Nephron (organoid): ENCODE measurements around the gene EHD4.

Source experiments
- H3K27ac Mint-ChIP-seq, 3 experiments: 2 replicates each; pipeline ENCODE4 v1.8.0; 2020; ENCODE audit warnings: mixed read lengths in 3 of 3, mild to moderate bottlenecking in 2 of 3, moderate library complexity in 1 of 3
- H3K27me3 Mint-ChIP-seq: 2 replicates; pipeline ENCODE4 v1.8.0; 2021; ENCODE audit warnings: low read depth, mild to moderate bottlenecking, moderate library complexity, mixed read lengths
- H3K36me3 Mint-ChIP-seq: 2 replicates; pipeline ENCODE4 v1.8.0; 2020; ENCODE audit warnings: low read depth, mixed read lengths
- H3K4me1 Mint-ChIP-seq: 2 replicates; pipeline ENCODE4 v1.8.0; 2020; ENCODE audit warnings: mixed read lengths
- H3K4me3 Mint-ChIP-seq, 3 experiments: 2 replicates each; pipeline ENCODE4 v1.8.0; 2020; ENCODE audit warnings: mild to moderate bottlenecking in 3 of 3, mixed read lengths in 3 of 3, moderate library complexity in 2 of 3
- H3K9me3 Mint-ChIP-seq: 2 replicates; pipeline ENCODE4 v1.8.0; 2020; ENCODE audit warnings: mixed read lengths
- CTCF ChIP-seq, 3 experiments: fragments of 200-600 bp; sonication (generic); IDR thresholded peaks; one replicate each; pipeline ENCODE4 v1.5.0; 2021; ENCODE audit warnings: antibody characterized with exemption in 3 of 3; ENCODE audit not compliant: unreplicated experiment in 3 of 3

Gene EHD4

DNA sequence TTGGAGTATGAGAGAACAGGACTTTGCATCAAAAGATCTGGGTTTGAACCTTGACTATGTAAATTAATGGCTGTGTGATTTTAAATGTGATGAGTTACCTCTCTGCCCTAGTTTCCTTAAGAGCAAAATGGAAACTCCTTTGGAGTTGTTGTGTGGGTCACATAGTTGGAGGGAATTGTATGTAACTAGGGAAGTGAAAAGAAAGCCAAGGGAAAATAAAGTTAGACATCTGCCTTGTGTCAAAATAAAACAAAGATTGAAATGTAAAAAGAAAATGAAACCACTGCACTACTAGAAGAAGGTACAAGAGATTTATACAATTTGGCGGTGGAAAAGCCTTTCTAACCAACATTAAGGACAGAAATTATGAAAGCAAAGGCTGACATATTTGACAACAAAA is 1.7 kb upstream of the EHD4 start:
- peaks cover 14% of the 10 kb centered on the region for H3K4me1 Mint-ChIP-seq
- peak overlapping the region; percentile 5 to 91 (median 18) for H3K4me3 Mint-ChIP-seq
- H3K9me3 Mint-ChIP-seq = no peaks in the 10 kb centered on the region
- no peak overlapping the region for H3K27ac Mint-ChIP-seq
- H3K27me3 Mint-ChIP-seq = peaks cover 17% of the 10 kb centered on the region
- TF ChIP-seq CTCF (IDR thresholded peaks at IDR 0.05; ENCODE audit: unreplicated experiment in 3 of 3) = no peak
- no peaks in the 10 kb centered on the region for H3K36me3 Mint-ChIP-seq

DNA sequence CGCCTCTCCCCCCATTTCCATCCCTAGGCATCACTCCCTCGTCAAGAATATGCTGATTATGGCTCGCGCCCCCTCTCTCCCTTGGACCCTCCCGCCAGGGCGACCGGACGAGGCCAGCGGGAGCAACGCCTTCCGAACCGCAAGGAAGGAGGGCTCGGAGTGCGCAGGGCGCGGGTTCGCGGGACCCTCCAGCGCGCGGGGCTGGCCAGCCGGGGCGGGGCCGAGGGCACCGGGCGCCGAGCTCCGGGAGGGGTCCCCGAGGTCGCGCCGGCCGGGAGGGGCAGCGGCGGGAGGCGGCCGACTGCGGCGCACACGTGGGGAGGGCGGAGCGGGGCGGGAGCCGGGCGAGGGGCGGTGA is 483 bp downstream of the EHD4 start:
- TF ChIP-seq CTCF (IDR thresholded peaks at IDR 0.05; ENCODE audit: unreplicated experiment in 3 of 3) = no peak

DNA sequence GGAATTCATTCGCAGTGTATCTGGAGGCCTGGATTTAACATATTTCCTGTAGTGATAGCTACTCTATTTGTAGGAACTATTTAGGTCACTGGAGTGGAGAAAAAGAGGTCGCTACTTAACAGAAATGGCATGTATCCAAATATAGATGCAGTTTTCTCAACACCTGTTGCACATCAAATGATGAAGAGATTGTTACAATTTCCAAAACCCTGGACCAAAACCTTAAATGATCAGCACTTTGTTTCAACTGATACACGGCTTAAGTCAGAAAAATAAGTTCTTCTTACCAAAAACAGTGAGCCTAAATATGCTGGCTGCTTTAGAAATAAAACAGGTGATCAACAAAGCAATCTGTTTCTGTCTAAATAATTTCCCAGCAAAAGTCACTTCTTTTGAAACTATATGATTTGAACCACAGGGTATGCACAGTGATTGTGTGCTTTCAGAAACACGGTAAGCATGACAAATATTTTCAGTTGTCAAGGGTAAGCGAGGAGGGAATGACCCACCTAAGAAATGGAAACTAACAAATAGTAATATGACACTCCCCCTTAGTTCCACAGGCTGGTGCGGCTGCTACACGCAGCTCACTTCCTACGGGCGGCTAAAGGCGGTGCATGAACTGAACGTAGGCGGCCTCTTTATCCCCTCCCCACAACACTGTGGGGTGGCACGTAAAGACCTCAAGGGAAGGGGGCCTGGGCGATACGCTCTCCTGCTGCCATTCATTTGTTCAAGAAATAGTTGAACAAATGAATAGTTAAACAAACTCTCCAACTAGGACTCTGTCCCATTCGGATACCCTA is 1.1 kb downstream of the EHD4 start:
- Mint-ChIP-seq H3K27me3 (peaks cover 17% of the 10 kb centered on the region), H3K9me3 (no peaks in the 10 kb centered on the region), H3K27ac (peak overlapping the region in 2 of 3 experiments; percentile 56 to 75), H3K4me1 (peaks cover 28% of the 10 kb centered on the region), H3K36me3 (no peaks in the 10 kb centered on the region), H3K4me3 (peak overlapping the region; percentile 89 to 95 (median 94))
- TF ChIP-seq CTCF (IDR thresholded peaks at IDR 0.05; ENCODE audit: unreplicated experiment in 3 of 3) = no peak

More for the DNA sequence above, 483 bp downstream of the EHD4 start:
- Mint-ChIP-seq H3K9me3 (no peaks in the 10 kb centered on the region), H3K4me3 (peak overlapping the region; percentile 89 to 95 (median 94)), H3K4me1 (peaks cover 24% of the 10 kb centered on the region), H3K36me3 (no peaks in the 10 kb centered on the region), H3K27me3 (peaks cover 17% of the 10 kb centered on the region), H3K27ac (peak overlapping the region in 2 of 3 experiments; percentile 56 to 75)

DNA sequence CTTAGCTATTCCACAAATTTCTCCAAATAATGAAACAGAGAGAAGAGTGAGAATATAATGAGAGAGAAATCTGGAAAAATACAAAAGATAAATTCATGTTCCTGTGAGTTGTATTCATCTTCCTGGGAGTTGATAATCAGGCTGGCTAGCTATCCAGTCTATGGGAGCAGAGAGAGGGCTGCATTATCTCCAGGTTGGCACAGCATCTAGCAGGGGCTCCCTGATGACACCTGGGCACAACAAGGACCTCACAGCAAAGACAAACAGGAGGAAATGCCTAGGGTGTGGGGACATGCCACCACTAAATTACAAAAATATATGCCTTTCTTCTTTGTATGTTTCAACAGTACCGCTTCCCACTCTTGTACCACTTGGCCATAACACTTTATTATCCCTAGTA is 1.9 kb downstream of the EHD4 start:
- H3K9me3 Mint-ChIP-seq = no peaks in the 10 kb centered on the region
- H3K4me1 Mint-ChIP-seq = peaks cover 35% of the 10 kb centered on the region
- no peak overlapping the region for H3K27ac Mint-ChIP-seq
- H3K36me3 Mint-ChIP-seq = no peaks in the 10 kb centered on the region
- H3K4me3 Mint-ChIP-seq = peak overlapping the region; percentile 89 to 95 (median 94)
- peaks cover 17% of the 10 kb centered on the region for H3K27me3 Mint-ChIP-seq
- TF ChIP-seq CTCF (IDR thresholded peaks at IDR 0.05; ENCODE audit: unreplicated experiment in 3 of 3) = no peak

DNA sequence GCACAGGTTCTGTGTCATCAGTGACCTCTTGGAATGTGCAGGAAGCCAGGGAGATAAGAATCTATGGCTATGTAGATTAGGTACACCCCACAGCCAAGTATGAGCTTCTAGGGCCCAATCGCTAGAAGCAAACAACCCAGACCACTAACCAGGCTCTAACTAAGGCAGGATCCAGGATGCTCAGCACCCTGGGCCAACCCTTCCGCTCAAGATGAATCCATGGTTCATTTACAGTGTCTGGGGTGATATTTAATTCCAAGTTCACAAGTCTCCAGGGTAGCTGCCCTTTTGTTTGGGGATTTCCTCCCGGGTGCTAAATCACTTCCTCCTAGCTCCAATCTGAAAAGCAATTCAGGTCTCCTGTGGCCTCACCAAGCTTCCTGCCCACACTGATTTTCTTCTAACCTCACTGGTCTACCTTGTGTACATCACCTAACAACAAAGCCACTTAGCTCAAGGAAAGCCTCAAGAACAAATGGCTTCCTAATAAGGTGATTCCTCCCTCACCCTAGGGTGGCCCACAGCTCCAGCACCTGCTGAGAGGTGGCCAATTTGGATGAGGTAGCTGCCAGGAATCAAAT is 2.4 kb downstream of the EHD4 start:
- H3K27ac Mint-ChIP-seq = no peak overlapping the region
- no peaks in the 10 kb centered on the region for H3K36me3 Mint-ChIP-seq
- no peak for TF ChIP-seq CTCF (IDR thresholded peaks at IDR 0.05; ENCODE audit: unreplicated experiment in 3 of 3)
- H3K27me3 Mint-ChIP-seq = peaks cover 17% of the 10 kb centered on the region
- peaks cover 35% of the 10 kb centered on the region for H3K4me1 Mint-ChIP-seq
- peak overlapping the region; percentile 89 to 95 (median 94) for H3K4me3 Mint-ChIP-seq
- no peaks in the 10 kb centered on the region for H3K9me3 Mint-ChIP-seq
